Activated gamma-delta T cell (primary cell): Measurements from ENCODE around the gene HNRNPAB.

Experiments used
- DNase-seq: peaks from one replicate; lab custom pipeline; 2025; lab: John Stamatoyannopoulos, UW
- total RNA-seq, 2 donors: gene quantifications; one replicate each; lab custom pipeline; 2026; lab: John Stamatoyannopoulos, UW

Gene HNRNPAB
- total RNA-seq: 69.9 to 74.3 reads per million in 2 donors

DNA sequence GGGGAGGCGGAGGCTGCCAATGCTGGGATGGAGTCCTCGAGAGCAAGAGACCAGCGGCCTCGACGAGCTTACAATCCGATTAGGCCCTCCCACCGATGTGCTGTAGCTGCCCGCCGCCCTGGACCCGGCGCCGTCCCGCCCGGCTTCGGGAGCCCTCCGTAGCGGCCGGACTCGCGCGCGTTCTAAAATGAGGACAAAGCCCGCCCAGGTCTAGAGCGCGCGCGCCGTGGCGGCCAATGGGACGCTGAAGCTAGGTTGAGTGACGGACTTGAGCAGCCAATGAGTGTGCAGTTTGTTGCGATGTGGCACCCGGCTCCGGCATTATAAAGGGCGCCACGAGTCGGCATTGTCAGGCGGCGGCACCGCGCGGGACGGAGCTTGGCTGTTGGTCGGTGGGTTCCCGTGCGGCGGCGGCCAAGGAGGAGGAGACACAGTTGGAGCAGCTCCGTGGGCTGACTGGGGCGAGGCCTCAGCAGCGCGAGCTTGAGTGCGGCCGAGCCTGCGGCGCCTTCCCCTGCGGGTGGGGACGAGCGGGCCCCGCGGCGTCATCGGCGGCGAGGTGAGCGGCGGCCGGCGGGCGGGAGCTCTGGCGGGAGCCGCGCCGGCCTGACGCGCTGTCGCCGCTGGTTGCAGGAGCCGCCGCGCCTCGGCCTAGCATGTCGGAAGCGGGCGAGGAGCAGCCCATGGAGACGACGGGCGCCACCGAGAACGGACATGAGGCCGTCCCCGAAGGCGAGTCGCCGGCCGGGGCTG lies at the start of gene HNRNPAB:
TSS of gene HNRNPAB (plus strand) at position 352 of the 753 bp plus-strand sequence. CDS start at position 657, 305 bp downstream.
- DNase-seq: peak; percentile 89

DNA sequence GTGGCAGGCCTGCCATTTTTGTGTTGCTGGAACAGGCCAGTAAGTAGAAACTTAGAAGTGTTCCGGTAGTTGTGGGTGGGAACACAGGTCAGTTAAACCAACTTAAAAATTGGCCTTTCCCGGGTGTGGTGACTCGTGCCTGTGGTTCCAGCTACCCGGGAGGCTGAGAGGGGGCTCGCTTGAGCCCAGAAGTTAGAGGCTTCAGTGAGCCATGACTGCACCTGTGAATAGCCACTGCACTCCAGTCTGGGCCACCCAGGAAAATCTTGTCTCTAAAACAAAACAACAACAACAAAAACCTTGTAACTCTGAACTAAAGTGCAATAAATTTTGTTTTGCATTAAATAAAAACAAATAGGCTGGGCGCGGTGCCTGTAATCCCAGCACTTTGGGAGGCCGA lies 49.3 kb upstream of the HNRNPAB start:
- no peak for DNase-seq

DNA sequence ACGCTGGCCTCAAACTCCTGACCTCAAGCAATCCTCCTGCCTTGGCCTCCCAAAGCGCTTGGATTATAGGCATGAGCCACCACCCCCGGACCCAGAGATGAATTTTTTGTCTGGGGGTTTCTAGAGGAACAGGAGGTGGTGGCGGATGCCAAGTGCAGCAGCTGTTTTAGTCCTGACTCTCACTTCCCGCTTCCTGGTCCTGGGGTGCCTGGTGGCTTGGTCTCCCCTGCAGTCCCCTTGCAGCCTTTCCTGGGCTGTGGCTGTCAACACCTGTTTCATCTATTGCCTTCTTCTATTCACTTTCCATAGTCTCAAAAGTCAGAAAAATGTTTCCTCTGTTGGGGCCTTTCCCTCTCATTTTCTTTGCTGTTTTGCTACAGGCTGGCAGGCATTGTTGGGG lies 44.2 kb upstream of the HNRNPAB start:
- DNase-seq: no peak

- no peak for DNase-seq
Measured at GRCh38 chr5:178162481-178162880, 41.9 kb upstream of the HNRNPAB start.

- peak; percentile 63 for DNase-seq
Measured at GRCh38 chr5:178163772-178164735, 40.3 kb upstream of the HNRNPAB start.

DNA sequence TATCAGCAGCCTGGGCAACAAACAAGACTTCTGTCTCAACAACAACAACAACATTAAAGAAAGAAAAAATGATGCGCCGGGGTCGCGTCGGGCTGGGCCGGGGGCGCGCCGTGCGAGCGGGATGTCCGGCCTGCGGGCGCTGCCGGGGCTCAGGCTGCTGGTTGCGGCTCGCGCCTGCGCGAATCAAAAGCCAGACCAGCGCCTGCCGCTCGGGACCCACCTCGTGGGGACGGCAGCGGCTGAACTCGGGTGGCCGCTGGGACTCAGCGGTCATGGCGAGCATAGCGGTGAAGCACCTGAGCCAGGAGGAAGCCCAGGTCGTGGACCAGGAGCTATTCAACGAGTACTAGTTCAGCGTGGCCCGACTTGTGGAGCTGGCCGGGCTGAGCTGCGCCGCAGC lies 38.8 kb upstream of the HNRNPAB start:
- DNase-seq: no peak

DNA sequence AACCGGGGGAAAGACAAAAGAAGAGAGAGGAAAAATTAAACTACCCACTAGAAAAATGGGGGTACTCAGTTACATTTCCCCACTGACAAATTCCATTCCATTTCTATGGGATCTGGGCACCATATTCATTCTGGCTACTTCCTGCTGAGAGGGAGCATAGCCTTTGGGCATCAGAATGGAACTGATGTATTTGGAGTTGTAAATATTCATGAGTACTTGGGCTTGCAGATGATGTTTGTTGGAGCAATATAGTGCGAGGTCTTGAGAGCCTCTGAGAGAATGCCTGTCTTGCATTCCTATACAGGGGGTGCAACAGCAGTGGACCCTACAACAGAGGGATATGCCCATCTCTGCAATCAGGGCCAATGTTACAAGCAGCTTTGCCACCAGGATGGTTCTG lies 33.9 kb upstream of the HNRNPAB start:
- no peak for DNase-seq

DNA sequence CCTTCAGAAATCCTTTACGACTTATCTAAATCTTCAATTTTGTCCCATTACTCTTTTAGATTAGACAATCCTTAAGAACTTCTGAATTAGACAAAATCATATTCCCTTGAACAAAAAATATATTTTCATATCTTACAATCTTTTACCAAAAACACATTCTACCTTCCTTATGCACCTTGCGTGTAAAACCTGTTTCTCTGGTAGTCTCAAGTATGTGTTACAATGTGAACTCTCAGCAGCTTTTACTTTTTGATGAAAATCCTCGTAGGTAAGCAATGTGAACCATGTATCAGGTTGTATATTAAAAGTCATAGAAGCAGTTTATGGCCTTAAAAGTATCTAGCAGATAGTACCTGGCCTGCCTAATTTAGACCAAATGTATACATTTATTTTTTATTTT lies 29.9 kb upstream of the HNRNPAB start:
- DNase-seq: no peak

GRCh38 chr5:178176791-178177190 lies 27.5 kb upstream of the HNRNPAB start:
- no peak for DNase-seq

DNA sequence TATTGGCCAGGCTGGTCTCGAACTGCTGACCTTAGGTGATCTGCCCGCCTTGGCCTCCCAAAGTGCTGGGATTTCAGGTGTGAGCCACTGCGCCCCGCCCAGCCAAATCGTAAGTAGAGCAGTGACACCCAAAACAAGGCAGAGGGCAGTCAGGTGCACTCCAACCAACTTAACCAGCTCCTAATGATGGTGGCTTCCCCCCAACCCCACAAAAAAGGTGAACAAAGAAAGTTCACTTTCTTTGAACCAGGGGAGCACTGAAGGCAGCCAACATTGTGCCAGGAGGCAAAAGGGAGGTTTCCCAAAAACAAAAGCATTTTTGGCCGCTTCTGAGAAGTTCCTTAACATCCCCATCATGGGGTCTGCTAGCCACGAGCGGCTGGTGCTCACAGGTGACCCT lies 26.8 kb upstream of the HNRNPAB start:
- no peak for DNase-seq

GRCh38 chr5:178180141-178180863 lies 24.0 kb upstream of the HNRNPAB start:
- DNase-seq: no peak

- DNase-seq: no peak
Measured at GRCh38 chr5:178182158-178182876, 22.0 kb upstream of the HNRNPAB start.

GRCh38 chr5:178186427-178186826 lies 17.9 kb upstream of the HNRNPAB start:
- no peak for DNase-seq

GRCh38 chr5:178187014-178187413 lies 17.3 kb upstream of the HNRNPAB start, which contains the start of gene GMCL2:
GMCL2 (minus strand) TSS chr5:178187371; CDS start chr5:178187299, 72 bp downstream.
- DNase-seq: no peak

DNA sequence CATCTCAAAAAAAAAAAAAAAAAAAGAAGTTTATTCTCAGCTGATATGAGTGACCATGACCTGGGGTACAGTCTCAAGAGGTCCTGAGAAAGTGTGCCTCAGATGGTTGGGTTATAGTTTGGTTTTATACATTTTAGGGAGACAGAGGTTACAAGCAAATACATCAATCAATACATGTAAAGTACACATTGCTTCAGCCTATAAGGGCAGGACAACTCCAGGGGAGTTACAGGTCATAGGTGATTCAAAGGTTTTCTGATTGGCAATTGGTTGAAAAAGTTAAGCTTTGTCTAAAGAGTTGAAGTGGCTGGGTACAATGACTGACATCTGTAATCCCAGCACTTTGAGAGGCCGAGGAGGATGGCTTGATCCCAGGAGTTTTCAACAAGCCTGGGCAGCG lies 14.9 kb upstream of the HNRNPAB start:
- no peak for DNase-seq

GRCh38 chr5:178191661-178192060 lies 12.7 kb upstream of the HNRNPAB start:
- DNase-seq: no peak

DNA sequence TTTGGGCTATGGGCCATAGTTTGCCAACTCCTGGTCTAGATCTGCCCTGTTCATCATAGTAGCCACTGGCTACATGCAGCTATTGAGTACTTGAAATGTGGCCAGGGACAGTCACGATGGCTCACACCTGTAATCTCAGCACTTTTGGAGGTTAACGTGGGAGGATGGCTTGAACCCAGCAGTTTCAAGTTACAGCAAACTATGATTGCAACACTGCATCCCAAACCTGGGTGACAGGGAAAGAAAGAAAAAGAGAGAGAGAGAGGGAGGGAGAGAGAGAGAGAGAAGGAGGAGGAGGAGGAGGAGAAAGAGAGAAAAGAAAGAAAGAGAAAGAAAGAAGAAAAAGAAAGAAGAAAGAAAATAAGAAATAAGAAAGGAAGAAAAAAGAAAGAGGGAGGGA lies 12.1 kb upstream of the HNRNPAB start:
- no peak for DNase-seq

GRCh38 chr5:178192787-178193186 lies 11.5 kb upstream of the HNRNPAB start:
- no peak for DNase-seq

DNA sequence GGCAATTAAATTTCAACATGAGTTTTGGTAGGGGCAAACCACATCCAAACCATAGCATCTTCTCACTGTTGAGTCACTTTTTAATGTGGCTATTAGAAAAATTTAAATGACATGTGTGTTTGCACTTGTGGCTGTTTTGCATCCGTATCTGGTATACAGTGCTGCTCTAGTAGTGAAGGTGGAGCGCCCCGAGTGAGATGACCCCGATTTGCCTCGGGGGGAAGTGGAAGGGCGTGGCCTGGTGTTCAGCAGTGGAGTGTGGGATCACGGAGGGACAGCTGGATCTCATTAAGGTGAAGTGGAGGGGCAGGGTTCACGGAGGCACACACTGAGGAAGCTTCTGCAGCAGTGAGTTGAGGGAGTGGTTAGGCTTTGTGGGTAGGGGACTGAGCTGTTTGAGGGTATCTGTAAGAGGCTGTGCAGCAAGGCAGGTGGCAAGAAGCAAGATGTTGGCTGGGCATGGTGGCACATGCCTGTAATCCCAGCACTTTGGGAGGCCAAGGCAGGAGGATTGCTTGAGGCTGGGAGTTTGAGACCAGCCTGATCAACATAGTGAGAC lies 11.0 kb upstream of the HNRNPAB start:
- DNase-seq: no peak

- no peak for DNase-seq
Measured at GRCh38 chr5:178194026-178194425, 10.3 kb upstream of the HNRNPAB start.

DNA sequence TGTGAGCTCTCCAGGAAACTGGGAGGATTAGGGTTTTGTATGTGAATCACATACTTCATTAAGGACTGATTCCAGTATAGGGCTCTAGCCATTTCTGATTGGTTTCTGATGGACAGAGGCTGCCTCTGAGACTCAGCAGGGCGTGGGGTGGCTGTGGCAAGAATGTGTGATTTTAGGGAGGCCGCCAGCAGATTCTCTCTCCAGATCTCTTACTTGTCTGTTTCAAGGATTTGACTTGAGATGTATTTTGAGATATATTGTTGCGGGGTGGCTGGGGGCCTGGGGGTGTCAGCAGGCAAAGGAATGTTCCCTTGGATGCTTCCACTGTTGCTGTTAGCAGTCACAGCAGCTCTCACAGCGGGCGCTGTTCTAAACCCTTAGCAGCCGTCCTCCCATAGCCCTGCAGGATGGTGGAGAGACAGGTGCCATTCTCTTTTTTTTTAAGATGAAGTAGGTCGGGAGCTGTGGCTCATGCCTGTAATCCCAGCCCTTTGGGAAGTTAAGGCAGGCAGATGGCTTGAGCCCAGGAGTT lies 8.0 kb upstream of the HNRNPAB start:
- DNase-seq: no peak
